Stromal cell of bone marrow (primary cell): Measurements from ENCODE around the gene MAP3K19.

Experiments used
- DNase-seq: peaks from one replicate; pipeline ENCODE4 v3.0.0-alpha.2; 2012; ENCODE audit warnings: low read depth

MAP3K19 gene

GRCh38 chr2:134926231-134926931 is 120.9 kb downstream of the MAP3K19 start:
- no peak for DNase-seq

GRCh38 chr2:134924912-134925311 is 122.3 kb downstream of the MAP3K19 start:
- DNase-seq = no peak

- peak; percentile 12 for DNase-seq
Measured at GRCh38 chr2:134919341-134920210, 127.7 kb downstream of the MAP3K19 start.

- DNase-seq = peak; percentile 99
Measured at GRCh38 chr2:134918526-134919340, 128.5 kb downstream of the MAP3K19 start, which contains the start of gene CCNT2. Gene CCNT2, plus strand, starts transcription at chr2:134918822. Its CDS starts 33 bp downstream, at chr2:134918855.

- DNase-seq = peak; percentile 2
Measured at GRCh38 chr2:134917888-134918525, 129.2 kb downstream of the MAP3K19 start.

- no peak for DNase-seq
Measured at GRCh38 chr2:134917360-134917865, 129.8 kb downstream of the MAP3K19 start.
